Hindlimb muscle (tissue), 1 donor: ENCODE measurements around the gene LILRB2. TPM values are rescaled to one million over a fixed set of nuclear protein-coding genes. Genes with fewer than 3 reads are reported as not detected.
"Not testable (repeated sequence)": the region's sequence is repeated elsewhere in the genome, so short reads cannot be mapped to it uniquely, and the experiment has no call there.

Experiments
- DNase-seq: peaks from one replicate; pipeline ENCODE4 v3.0.0-alpha.2; 2013
- polyA plus RNA-seq: library from polyadenylated mRNA; unstranded; fragments of 120-200 nt; gene quantifications from one replicate; pipeline ENCODE4 v1.2.1, GENCODE V29; 2013; ENCODE audit not compliant: insufficient read length

The LILRB2 gene
- polyA plus RNA-seq, 1 donor: 2.7 TPM

GRCh38 chr19:54302257-54302656 lies 21.3 kb upstream of the LILRB2 start:
- DNase-seq: no peak

DNA sequence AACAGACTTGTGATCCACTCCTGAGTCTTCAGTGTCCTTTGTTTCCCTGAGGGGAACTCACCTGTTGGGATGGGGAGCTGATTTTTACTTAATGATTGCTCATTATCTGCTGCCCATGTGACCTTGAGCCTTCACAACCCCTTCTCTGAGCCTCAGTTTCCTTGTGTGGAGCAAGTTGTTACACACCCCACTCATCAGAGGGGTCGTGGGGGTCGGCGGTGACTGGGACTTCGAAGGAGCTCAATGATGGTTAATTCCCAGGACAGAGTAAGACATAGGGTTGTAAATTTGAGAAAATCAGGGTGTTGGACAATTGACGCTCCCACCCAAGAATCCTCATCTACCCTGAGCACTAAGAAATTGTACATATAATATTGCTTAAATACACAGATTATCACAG lies 18.6 kb upstream of the LILRB2 start:
- no peak for DNase-seq

DNA sequence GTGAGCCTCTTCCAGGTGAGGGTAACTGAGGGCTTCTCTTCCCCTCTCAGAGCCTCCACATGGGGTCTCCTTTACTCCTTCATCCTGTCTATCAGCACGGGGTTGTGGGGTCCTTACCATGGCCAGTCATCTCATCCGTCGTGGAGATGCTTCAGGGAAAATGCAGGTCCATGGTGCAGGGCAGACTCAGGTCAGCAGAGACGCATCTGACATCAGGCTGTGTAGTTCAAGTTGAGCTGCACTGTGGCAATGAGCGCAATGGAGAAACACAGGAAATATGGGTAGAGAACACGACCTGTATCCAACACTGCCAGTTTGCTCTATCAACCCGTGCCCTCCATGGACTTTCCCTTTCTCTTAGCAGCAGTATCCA lies 18.2 kb upstream of the LILRB2 start:
- DNase-seq: no peak

DNA sequence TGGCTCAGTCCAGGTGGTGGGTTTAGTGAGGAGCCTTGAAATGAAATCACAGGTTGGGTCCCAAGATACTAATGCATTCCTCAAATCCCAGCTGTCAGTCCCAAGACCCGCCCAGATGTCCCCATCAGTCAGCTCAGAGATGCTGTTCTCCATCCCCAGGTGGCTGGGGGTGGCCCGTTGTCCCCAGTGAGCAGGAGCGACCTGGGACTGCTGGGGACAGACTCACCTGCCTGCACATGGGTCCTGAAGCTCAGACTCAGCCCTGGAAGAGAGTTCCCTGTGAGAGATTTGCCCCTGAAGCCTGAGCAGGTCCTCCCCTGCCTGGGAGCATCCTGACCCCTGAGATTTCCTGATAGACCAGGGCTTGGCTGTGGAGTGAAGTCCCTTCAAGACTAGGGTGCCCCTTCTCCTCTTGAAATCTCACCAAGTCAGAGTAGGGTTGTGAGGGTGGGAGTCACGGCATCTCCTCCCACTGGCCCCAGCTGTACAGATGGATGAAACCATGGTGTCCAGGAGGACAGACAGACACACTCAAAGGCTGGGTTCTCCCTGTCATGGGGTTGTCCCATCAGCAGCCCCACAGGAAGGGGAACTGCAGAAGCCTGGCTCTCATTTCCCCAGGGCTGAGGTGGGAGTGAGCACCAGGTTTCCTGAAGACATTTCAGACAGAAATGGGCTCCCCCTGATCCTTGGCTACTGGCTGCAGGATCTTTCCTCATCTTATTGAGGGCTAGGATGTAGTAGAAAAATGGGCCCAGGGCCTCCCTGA lies 17.6 kb upstream of the LILRB2 start:
- DNase-seq: no peak

DNA sequence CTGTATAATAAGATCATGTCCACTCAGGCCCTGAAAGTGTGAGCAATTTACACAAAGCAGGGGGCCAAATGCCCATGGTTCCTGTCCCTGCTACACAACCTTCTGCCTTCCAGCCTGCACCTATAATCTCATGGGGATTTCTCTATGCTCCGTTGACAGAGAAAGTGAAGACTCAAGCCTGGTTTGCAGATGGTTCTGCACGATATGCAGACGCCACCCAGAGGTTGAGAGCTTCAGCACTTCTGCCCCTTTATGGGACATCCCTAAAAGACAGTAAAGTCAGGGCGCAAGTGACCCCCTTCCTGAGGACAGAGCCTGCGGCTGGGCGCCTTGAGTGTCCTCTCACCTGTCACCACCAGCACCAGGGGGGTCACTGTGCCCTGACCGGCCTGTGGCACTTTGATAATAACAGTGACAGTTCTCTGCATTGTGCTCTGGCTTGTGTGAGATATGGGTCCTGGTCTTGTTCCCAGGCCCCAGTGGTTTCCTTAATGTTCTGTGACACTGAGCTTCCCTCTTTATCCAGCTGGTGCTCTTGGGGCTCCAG lies 16.9 kb upstream of the LILRB2 start:
- no peak for DNase-seq

DNA sequence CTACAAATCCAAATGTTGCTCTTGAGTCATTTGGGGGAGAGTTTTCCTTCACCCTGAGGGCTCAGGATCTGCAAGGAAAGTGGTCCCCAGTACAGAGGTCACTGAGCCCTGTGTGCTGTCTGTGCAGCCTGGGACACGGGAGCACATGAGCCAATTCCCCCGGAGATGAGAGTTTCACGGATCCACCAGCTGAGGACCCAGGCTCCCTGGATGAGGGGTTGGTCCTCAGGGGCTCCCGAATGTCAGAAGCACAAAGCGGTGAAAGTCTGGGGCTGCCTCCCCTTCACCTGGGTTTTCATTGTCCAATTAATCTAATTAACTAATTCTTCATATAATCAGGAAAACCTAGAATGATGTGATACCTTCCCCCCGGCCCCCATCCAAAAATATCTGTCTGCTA lies 13.6 kb upstream of the LILRB2 start:
- no peak for DNase-seq

DNA sequence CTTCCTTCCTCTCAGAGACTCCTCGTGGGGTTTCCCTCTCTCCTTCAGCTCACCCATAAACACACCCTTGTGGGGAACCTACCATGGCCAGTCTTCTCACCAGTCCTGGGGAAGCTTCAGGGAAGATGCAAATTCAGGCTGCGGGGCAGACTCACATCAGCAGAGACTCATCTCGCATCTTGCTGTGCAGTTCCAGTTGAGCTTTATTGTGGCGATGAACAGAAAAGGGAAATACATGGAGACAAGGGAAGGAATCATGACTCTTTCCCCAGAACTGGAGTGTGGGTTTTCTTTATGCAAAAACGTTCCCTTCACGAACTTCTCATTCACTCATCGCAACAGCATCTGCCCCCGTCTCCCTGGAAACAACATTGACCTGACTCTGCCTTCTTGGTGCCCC lies 8.2 kb upstream of the LILRB2 start:
- DNase-seq: not testable (repeated sequence)

- no peak for DNase-seq
Measured at GRCh38 chr19:54287456-54287855, 6.5 kb upstream of the LILRB2 start.

DNA sequence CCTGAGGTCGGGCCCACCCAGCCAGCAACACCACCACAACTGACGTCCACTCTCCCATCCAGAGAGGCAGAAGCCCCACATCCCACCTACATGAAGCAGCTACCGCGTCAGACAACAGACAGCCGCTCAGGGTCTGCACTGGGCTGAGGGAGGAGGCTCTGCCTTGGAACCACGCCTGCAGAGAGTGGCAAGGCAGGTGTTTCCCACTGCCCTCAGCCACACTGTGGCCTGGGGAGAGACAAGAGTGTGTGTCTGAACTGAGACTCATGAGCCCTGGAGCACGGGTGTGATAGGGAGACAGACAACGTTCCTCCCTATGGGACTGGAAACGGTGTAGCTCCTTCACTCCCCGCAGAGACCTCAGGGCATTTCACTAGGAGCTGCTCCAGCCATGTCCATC lies 5.4 kb upstream of the LILRB2 start:
- not testable (repeated sequence) for DNase-seq

- not testable (repeated sequence) for DNase-seq
Measured at GRCh38 chr19:54285427-54286056, 4.6 kb upstream of the LILRB2 start.

- DNase-seq: no peak
Measured at GRCh38 chr19:54282686-54283470, 2.0 kb upstream of the LILRB2 start.

DNA sequence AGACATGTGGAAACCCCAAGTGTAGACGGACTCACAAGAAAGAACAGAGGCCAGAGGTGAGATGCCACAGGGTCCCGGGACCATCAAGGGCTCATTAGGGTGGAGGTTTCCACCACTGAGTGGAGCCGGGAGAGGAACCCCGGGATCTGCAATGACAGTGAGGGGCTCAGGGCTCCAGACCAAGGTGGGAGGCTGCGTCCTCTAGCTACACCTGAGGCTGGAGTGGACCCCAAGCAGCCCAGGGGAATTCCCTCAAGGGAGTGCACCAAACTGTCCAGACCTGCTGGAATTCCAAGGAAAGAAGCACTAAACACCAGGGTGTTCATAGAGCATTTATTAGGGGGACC lies 792 bp upstream of the LILRB2 start:
- DNase-seq: not testable (repeated sequence)

- not testable (repeated sequence) for DNase-seq
Measured at GRCh38 chr19:54280441-54280840, 469 bp downstream of the LILRB2 start.

DNA sequence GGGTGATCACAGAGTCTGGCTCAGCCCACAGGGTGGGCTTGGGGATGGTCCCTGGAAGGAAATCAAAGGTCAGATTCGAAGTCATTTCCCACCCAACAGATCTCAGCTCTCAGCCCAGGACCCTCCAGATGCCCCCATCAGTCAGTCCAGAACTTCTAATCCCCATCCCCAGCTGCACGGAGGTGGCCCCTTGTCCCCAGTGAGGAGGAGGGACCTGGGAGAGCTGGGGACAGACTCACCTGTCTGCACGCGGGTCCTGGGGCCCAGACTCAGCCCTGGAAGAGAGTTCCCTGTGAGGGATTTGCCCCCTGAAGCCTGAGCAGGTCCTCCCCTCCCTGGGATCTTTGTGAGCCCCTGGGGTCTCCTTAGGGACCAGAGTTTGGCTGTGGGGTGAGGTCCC lies 885 bp downstream of the LILRB2 start:
- not testable (repeated sequence) for DNase-seq

- DNase-seq: no peak
Measured at GRCh38 chr19:54279406-54279962, 1.4 kb downstream of the LILRB2 start.

DNA sequence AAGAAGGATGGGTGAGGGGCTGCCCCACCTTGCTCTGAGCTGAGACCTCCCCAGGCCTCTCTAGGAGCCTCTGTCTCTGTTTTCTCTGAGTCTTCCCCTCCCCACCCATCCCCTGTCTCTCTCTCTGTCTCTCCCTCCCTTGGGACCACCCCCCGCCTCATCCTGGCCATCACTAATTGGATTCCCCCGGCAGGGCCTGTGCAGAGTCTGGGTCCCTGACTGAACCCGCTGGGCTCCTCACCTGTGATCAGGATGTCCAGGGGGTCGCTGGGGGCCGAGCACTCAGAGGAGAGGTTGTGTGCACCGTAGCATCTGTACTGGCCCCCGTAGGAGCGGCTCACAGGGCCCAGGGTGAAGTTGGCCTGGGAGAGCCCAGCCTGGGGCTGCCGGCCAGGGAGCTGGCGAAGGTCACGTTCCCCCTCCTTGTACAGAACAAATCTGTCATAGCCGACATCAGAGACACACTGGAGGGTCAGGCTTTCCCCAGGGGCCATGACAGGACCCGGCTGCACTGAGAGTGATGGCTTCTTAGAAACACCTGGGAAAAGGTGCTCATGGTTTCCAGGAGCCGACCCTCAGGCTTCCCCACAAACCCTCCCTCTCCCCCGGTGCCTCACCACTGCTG lies 2.2 kb downstream of the LILRB2 start:
- DNase-seq: not testable (repeated sequence)

GRCh38 chr19:54278056-54278455 lies 2.9 kb downstream of the LILRB2 start:
- DNase-seq: not testable (repeated sequence)

- not testable (repeated sequence) for DNase-seq
Measured at GRCh38 chr19:54277111-54277615, 3.7 kb downstream of the LILRB2 start.

- DNase-seq: no peak
Measured at GRCh38 chr19:54275951-54276350, 5.0 kb downstream of the LILRB2 start.

GRCh38 chr19:54274516-54274915 lies 6.4 kb downstream of the LILRB2 start:
- DNase-seq: not testable (repeated sequence)

DNA sequence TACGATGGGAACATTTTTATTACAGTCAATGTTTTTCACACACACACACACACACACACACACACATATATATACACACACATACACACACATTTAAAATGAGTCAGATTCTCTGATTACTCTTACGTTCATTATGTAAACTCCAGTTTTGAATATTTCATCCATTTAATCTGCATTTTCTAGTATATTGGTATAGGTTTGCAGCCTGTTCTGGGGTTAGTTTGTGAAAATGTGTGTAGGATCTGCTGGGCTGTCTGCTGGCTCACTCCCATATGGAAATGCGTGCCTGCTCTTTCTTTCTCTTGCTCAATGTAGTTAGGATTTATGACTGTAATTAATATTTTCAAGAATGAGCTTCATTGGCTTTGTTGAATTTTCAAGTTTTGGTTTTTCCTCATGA lies 7.1 kb downstream of the LILRB2 start:
- no peak for DNase-seq

- not testable (repeated sequence) for DNase-seq
Measured at GRCh38 chr19:54272181-54272580, 8.7 kb downstream of the LILRB2 start.
